Femur (tissue), 1 donor: Measurements from ENCODE around the gene BMPR1A.

Experiments
- DNase-seq: peaks from one replicate; pipeline ENCODE4 v3.0.0-alpha.2; 2017

The BMPR1A gene

GRCh38 chr10:86804805-86805204 lies 48.4 kb downstream of the BMPR1A start:
- no peak for DNase-seq

DNA sequence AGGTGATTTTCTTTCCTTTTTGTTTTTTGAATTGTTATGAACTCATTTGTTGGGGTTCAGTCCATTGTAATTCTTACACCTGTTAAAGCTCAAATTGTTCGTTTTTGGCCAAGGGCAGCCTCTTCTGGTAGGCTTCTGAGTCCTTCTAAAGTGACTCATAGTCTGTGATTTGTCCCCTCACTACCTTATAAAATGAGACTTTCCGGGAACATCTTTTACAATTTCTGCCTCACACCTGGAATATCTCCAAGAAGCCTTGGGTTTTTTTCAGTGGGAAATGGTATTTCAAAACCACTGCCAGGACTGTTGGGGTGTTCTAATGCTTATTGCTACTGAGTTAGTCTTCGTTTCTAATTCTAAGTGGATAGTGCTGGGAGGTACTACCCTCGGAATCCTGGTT lies 56.7 kb downstream of the BMPR1A start:
- no peak for DNase-seq

DNA sequence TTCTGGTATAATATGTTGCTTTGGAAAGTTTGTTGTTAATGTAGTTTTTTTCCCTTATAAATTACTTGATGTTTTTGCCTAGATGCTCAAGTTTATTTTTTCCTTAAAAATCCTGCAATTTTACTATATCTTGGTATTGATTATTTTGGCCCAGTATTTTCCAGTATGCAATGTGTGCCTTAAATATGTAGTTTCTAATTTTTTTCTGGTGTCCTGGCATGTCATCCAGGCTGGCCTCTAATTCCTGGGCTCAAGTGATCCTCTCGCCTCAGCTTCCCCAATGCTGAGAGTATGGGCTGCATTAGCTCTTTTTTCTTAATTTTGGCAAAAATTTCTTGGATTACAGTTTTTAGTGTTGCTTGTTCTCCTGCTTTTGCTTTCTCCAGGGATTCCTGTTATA lies 57.6 kb downstream of the BMPR1A start:
- DNase-seq, result no peak

DNA sequence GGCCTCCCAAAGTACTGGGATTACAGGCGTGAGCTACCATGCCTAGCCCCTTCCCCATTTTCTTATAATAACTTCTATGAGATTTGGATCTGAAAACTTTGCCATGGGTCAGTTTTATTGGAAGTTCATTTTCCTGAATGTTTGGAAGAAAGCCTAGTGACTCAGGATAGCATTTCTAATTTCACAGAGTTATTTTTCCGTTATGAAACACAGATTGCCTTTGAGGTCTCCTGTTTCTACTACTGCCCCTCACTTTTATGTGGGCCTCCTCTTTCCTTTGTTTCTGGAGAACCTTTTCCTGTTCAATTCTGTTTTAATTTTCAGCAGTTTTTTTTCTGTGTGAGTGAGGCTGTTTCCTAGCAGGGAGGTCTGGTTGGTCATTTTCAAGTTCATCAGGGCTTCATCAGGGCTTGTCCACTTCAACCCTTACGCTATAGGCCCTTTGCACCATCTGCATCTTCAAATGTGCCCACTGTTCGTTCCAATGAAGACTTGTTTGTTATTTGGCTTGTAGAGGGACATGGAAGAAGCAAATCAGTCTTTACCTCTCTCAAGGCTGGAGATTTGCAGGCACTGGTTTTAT lies 58.7 kb downstream of the BMPR1A start:
- DNase-seq, result no peak

DNA sequence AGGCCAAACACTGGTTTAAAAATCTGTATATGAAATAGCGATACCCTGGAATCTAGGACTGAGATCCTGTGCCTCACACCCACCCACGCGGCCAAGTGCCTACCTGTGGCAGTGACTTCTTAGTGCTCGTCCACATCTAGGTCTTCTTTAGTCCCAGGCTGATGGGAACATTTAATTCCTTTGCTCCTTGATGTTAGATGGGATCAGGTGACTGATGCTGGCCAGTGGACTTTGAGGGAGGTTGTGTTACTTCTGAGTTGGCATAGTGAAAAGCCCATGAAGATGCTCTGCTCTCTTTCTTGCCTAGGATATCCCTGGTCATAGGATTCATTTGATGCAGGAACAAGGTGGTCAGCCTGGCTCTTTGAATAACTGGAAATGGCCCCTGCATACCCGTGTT lies 59.2 kb downstream of the BMPR1A start:
- DNase-seq, result no peak

DNA sequence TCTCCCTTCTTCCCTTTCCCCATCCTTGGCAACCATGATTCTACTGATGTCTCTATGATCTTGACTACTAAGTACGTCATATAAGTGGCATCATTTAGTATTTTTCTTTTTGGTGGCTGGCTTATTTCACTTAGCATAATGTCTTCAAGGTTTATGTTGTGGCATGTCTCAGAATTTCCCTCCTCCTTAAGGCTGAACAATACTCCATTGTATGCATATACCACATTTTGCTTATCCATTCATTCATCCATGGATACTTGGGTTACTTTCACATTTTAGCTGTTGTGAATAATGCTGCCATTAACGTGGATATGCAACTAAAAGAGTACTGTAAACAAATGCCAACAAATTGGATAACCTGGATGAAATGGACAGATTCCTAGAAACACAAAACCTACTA lies 60.8 kb downstream of the BMPR1A start:
- DNase-seq, result no peak

DNA sequence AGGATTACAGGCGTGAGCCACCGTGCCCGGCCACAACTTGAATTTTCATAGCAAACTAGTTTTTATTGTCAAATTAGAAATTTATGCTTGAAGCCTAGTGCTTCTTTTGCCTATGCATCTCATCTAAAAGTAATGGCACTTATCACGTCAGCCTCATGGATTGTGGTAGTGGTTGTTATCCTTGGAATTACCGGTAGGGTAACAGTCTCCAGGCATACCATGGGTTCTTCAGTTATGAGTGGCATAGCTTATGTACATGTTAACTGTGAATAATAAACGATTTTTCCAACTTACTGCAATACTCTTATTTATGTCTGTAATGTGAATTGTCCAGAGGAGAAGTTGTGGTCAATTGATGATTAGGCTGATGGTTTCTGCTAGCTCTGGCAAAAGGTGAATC lies 63.1 kb downstream of the BMPR1A start:
- DNase-seq, result no peak

GRCh38 chr10:86820509-86820908 lies 64.1 kb downstream of the BMPR1A start:
- no peak for DNase-seq

- DNase-seq, result no peak
Observed at GRCh38 chr10:86821388-86821999, 65.1 kb downstream of the BMPR1A start.

DNA sequence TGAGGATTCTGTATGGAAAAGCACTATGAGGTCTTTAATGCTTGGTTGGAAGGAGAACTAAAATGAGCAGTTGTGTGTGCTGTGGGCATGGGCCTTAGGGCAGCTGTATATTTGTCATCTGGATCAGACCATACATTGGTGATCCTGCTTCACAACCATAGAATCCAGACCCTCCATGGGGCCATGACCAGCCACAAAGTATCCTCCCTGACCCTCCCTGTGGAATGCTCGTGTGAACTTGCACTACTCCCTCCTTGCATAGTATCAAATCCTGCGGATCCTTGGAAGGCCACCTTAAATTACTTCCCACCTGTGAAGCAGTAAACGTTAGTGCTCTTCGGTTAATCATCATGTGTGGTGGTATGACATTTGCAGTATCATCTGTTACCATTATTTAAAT lies 67.1 kb downstream of the BMPR1A start:
- DNase-seq, result no peak

DNA sequence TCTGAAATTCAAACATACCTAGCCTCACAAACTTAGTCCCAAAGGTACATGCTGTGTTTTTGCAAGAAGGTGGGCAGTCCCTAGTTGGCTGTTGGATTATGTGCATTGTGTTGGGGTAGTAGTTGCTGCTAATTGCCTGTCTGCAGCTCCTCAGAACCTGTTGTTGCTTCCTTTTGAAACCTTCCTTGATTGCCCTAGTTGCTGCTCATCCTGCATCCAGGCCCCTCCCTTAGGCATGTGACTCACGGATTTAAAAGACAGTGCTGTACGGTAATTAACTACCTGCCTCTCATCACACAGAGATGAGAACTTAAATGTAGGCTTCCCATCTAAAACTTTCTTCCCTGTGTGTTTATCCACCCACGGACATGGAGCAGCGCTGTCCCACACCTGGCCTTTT lies 67.7 kb downstream of the BMPR1A start:
- no peak for DNase-seq

- DNase-seq, result no peak
Observed at GRCh38 chr10:86825366-86825765, 68.9 kb downstream of the BMPR1A start.

DNA sequence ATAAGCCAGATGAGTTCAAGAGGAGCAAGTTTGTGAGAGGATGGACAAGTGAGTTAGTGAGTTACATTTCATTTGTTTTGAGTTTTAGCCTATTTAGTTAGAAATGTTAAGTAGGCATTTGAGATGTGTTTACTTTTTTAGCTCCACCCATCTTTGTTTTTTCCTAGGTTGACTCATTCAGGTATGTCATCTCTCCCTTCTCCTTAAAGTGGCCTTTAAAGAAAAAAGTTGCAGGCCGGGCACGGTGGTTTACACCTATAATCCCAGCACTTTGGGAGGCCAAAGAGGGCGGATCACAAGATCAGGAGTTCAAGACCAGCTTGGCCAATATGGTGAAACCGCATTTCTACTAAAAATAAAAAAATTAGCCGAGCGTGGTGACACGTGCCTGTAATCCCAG lies 71.2 kb downstream of the BMPR1A start:
- DNase-seq, result no peak

- no peak for DNase-seq
Observed at GRCh38 chr10:86828145-86828544, 71.7 kb downstream of the BMPR1A start.

DNA sequence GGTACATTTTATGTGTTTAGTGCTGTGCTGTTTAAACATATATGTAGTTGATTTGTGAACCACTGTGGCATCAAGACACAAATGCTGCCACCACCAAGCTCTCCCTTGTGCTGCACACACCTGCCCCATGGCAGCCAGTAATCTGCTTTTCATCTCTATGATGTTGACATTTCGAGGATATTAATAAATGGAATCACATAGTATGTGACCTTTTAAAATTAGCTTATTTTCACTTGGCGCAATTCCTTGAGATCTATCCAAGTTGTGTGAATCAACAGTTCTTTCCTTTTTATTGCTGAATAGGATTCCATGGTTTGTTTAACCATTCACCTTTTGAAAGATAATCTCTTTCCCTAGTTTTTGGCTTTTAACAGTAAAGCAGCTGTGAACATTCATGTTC lies 73.1 kb downstream of the BMPR1A start:
- no peak for DNase-seq

GRCh38 chr10:86830043-86830591 lies 73.7 kb downstream of the BMPR1A start:
- no peak for DNase-seq

DNA sequence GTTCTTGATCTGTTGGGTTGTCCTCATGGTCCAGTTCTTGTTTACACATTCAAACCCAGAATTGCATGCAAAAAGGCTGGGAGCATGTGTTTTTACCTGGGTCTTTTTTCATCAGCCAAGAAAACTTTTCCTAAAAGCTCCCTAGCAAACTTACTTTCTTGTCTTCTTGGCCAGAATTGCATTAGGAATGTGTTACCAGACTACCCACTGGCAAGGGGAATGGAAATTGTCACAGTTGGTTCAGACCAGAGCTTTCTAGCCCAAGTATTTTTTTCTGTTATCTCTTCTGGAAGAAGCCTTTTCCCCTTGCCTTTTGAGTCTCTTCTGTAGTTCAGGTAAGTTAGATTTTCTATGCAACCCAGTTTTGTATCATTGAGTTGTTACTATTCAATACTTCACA lies 77.5 kb downstream of the BMPR1A start:
- peak; percentile 33 for DNase-seq

- no peak for DNase-seq
Observed at GRCh38 chr10:86836044-86836443, 79.6 kb downstream of the BMPR1A start.

DNA sequence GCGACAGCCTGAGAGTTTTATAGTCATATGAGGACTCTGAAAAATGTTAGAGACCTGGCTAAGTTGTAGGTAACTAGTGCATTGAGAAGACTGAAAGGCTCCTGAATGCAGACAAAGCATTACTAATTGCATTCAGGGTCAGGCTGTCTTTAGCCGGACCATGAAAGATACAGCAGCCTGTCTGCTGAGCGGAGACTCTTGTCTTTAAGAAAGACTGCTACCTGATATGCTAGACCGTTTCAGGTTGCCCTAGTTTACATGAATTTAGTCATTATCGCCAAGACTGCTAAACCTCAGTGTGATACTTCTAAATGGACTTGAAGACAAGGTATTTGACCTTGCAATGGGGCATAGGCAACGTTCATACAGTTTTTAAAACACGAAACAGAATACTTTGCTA lies 81.2 kb downstream of the BMPR1A start:
- no peak for DNase-seq

GRCh38 chr10:86840498-86840897 lies 84.1 kb downstream of the BMPR1A start:
- DNase-seq, result no peak

GRCh38 chr10:86846088-86846487 lies 89.7 kb downstream of the BMPR1A start:
- DNase-seq, result no peak

DNA sequence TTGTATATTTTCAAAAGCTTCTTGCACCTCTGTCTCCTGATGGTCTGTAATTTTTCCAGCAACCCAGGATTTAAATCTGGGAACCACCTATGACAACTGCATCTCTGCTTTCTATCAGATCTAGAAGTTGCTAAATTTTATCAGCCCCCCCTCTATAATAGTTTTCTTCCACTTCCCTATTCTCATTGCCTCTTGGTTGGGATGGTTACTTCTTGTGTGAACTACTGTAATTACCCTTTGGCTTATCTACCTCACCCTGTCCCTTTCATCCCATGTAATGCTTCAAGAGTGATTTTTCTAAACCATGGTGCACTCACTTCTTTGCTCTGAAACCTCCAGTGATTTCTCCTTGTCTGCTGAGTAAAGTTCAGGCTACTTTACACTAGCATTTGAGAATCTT lies 92.3 kb downstream of the BMPR1A start:
- no peak for DNase-seq

GRCh38 chr10:86849181-86849894 lies 92.9 kb downstream of the BMPR1A start:
- DNase-seq, result no peak

GRCh38 chr10:86850481-86850880 lies 94.1 kb downstream of the BMPR1A start:
- no peak for DNase-seq
